ACC112 (cell line): ENCODE measurements around the gene GPR26.

ENCODE experiments used
- H2AFZ ChIP-seq: fragments of 200-600 bp; sonication (generic); one replicate; pipeline ENCODE4 v1.6.0; 2017; ENCODE audit warnings: antibody characterized with exemption, low read length; ENCODE audit not compliant: unreplicated experiment
- H3K27ac ChIP-seq: fragments of 200-600 bp; sonication (generic); 2 replicates; pipeline ENCODE4 v1.5.1; 2014; ENCODE audit warnings: low read depth, mild to moderate bottlenecking, antibody characterized with exemption, low read length, moderate library complexity
- H3K27me3 ChIP-seq: fragments of 200-600 bp; sonication (generic); 2 replicates; pipeline ENCODE4 v1.6.1; 2014; ENCODE audit warnings: mild to moderate bottlenecking, antibody characterized with exemption, low read length, moderate library complexity, mixed read lengths; ENCODE audit not compliant: insufficient read depth
- H3K36me3 ChIP-seq: fragments of 200-600 bp; sonication (generic); 2 replicates; pipeline ENCODE4 v1.6.1; 2016; ENCODE audit warnings: mild to moderate bottlenecking, antibody characterized with exemption, low read length, moderate library complexity, mixed read lengths; ENCODE audit not compliant: insufficient read depth
- H3K4me1 ChIP-seq: fragments of 200-600 bp; sonication (generic); one replicate; pipeline ENCODE4 v1.6.1; 2016; ENCODE audit warnings: low read length, mixed read lengths; ENCODE audit not compliant: insufficient read depth, unreplicated experiment, control insufficient read depth
- H3K4me3 ChIP-seq: fragments of 200-600 bp; sonication (generic); 2 replicates; pipeline ENCODE4 v1.5.1; 2014; ENCODE audit warnings: mild to moderate bottlenecking, low read depth, low read length
- H3K79me2 ChIP-seq: fragments of 200-600 bp; sonication (generic); one replicate; pipeline ENCODE4 v1.6.0; 2016; ENCODE audit warnings: low read length; ENCODE audit not compliant: control insufficient read depth, unreplicated experiment, insufficient read depth

The GPR26 gene

DNA sequence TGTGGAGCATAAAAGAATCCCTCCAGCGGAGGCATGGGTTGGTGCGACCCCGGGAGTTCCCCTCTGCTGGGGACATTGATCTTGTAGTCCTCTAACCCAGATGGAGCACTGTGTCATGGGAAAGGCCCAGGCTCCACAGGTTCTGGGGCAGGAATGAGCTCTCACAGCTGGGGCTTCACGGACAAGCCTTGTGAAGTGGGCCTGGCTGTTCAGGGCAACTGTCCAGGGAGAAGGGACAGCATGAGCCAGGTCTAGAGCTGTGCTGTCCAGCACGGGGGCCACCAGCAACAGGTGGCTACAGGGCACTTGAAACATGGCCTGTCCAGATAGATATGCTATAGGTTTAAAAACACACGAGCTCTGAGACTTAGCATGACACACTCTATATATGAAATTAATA lies 11.4 kb downstream of the GPR26 start:
- H3K36me3 ChIP-seq = no peaks in the 10 kb centered on the region
- H3K27me3 ChIP-seq = no peaks in the 10 kb centered on the region
- no peaks in the 10 kb centered on the region for H3K79me2 ChIP-seq
- H3K27ac ChIP-seq = no peak overlapping the region
- no peaks in the 10 kb centered on the region for H3K4me1 ChIP-seq
- no peak overlapping the region for H3K4me3 ChIP-seq
- H2AFZ ChIP-seq = no peak overlapping the region

DNA sequence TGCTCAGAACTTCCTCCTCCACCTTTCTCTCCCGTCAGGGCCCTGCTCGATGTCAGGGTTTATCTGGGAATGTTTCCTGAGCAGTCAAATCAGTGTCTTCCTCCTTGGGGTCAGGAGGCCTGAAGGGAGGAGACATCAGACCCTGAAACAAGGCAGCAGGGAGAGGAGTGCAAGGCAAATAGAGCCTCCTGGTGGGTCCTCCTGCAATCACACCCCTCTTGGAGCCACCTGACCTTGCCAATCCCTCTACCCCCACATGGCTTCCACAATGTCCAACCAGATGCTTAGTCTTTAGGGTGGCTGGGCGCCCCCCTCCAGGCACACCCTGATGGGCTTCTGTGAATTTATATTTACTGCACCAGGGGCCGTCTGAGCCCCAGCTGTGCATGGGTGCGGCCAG lies 12.2 kb downstream of the GPR26 start:
- H3K4me1 ChIP-seq = no peaks in the 10 kb centered on the region
- H3K27me3 ChIP-seq = no peaks in the 10 kb centered on the region
- no peak overlapping the region for H2AFZ ChIP-seq
- no peaks in the 10 kb centered on the region for H3K79me2 ChIP-seq
- H3K27ac ChIP-seq = no peak overlapping the region
- no peak overlapping the region for H3K4me3 ChIP-seq
- H3K36me3 ChIP-seq = no peaks in the 10 kb centered on the region

GRCh38 chr10:123681285-123681684 lies 15.1 kb downstream of the GPR26 start:
- no peaks in the 10 kb centered on the region for H3K4me1 ChIP-seq
- no peaks in the 10 kb centered on the region for H3K27me3 ChIP-seq
- no peak overlapping the region for H2AFZ ChIP-seq
- no peaks in the 10 kb centered on the region for H3K79me2 ChIP-seq
- no peaks in the 10 kb centered on the region for H3K36me3 ChIP-seq
- no peak overlapping the region for H3K27ac ChIP-seq
- H3K4me3 ChIP-seq = no peak overlapping the region

DNA sequence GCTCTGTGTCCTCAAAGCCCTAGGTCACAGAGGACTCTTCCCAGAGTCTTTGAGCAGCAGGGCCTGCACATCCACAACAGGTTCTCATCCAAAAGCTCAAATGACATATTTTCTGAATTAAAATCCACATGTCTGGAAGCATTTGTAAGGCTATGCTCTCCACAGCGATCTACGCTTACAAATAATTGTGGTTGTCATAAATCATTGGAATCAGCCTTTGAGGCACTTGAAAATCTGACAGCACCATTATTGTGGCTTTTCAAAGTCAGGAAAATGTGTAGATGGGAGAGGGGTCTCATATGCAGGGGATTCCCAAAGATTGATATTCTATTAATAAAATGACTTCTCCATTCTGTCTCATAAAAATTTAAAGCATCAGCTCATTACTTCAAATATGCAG lies 16.3 kb downstream of the GPR26 start:
- no peaks in the 10 kb centered on the region for H3K36me3 ChIP-seq
- H3K4me1 ChIP-seq = no peaks in the 10 kb centered on the region
- H3K27me3 ChIP-seq = no peaks in the 10 kb centered on the region
- H3K4me3 ChIP-seq = no peak overlapping the region
- no peak overlapping the region for H3K27ac ChIP-seq
- no peak overlapping the region for H2AFZ ChIP-seq
- no peaks in the 10 kb centered on the region for H3K79me2 ChIP-seq

DNA sequence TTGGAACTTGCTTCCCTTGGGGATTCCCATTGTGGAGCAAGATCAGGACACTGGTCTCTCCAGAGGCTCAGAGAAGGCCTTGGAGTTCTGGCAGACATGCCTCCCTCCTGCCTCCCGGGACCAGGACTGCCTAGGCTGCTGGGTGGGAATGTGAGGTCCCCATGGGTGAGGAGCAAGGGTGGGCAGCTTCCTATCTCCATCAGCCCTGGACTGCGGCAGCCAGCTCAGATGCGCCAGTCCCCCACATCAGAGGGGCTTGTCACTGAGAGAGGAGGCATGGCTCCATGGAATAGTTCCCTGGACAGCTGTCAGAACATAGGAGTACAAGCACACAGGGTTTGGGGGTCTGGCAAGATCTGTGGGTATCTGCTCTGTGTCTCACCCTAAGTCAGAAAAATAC lies 17.3 kb downstream of the GPR26 start:
- Histone ChIP-seq H3K27ac (no peak overlapping the region), H3K27me3 (no peaks in the 10 kb centered on the region), H3K79me2 (no peaks in the 10 kb centered on the region), H2AFZ (no peak overlapping the region), H3K36me3 (no peaks in the 10 kb centered on the region), H3K4me3 (no peak overlapping the region), H3K4me1 (no peaks in the 10 kb centered on the region)

DNA sequence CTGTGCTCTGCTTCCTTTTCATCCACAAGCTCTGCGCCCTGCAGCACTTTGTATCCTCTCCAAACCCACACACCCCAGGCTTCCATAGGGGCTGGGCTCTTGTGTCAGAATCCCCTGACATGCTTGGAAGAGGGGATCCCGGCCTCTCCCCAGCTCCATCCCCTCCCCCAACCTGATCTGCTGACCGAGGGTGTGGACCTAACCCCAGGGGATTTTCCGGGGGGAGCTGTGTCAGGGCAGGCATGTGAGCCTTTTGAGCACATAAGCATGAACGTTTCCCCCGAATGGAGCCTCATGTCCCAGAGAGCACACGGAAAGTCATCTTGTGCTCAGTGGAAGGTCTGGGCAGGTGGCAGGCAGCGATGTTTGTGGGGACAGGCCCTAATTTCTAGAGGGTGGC lies 17.7 kb downstream of the GPR26 start:
- H3K4me1 ChIP-seq = no peaks in the 10 kb centered on the region
- no peaks in the 10 kb centered on the region for H3K36me3 ChIP-seq
- H3K79me2 ChIP-seq = no peaks in the 10 kb centered on the region
- no peak overlapping the region for H3K27ac ChIP-seq
- H3K4me3 ChIP-seq = no peak overlapping the region
- H2AFZ ChIP-seq = no peak overlapping the region
- no peaks in the 10 kb centered on the region for H3K27me3 ChIP-seq

GRCh38 chr10:123685260-123685659 lies 19.1 kb downstream of the GPR26 start:
- no peaks in the 10 kb centered on the region for H3K36me3 ChIP-seq
- H3K27me3 ChIP-seq = no peaks in the 10 kb centered on the region
- H3K4me1 ChIP-seq = no peaks in the 10 kb centered on the region
- H3K4me3 ChIP-seq = no peak overlapping the region
- H2AFZ ChIP-seq = no peak overlapping the region
- no peaks in the 10 kb centered on the region for H3K79me2 ChIP-seq
- no peak overlapping the region for H3K27ac ChIP-seq

DNA sequence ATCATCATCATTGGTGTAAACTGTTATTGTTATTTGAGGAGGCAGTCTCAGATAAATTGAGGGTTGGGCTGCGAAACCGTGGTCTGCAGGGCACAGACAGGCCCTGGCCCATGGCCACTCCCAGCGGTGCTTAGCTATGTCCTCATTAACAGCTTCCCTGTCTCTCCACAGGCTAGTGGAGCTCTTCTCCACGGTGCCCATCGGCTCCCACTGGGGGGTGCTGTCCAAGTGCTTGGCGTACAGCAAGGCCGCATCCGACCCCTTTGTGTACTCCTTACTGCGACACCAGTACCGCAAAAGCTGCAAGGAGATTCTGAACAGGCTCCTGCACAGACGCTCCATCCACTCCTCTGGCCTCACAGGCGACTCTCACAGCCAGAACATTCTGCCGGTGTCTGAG lies 21.6 kb downstream of the GPR26 start:
- Histone ChIP-seq H3K79me2 (no peaks in the 10 kb centered on the region), H3K27ac (no peak overlapping the region), H3K36me3 (no peaks in the 10 kb centered on the region), H3K27me3 (no peaks in the 10 kb centered on the region), H2AFZ (no peak overlapping the region), H3K4me3 (no peak overlapping the region), H3K4me1 (no peaks in the 10 kb centered on the region)

GRCh38 chr10:123689880-123690279 lies 23.7 kb downstream of the GPR26 start:
- H3K79me2 ChIP-seq = no peaks in the 10 kb centered on the region
- no peaks in the 10 kb centered on the region for H3K27me3 ChIP-seq
- H3K27ac ChIP-seq = no peak overlapping the region
- H3K36me3 ChIP-seq = no peaks in the 10 kb centered on the region
- H2AFZ ChIP-seq = no peak overlapping the region
- H3K4me1 ChIP-seq = no peaks in the 10 kb centered on the region
- no peak overlapping the region for H3K4me3 ChIP-seq

- H3K27me3 ChIP-seq = no peaks in the 10 kb centered on the region
- H3K36me3 ChIP-seq = no peaks in the 10 kb centered on the region
- no peaks in the 10 kb centered on the region for H3K4me1 ChIP-seq
- H3K4me3 ChIP-seq = no peak overlapping the region
- no peak overlapping the region for H3K27ac ChIP-seq
- no peak overlapping the region for H2AFZ ChIP-seq
- no peaks in the 10 kb centered on the region for H3K79me2 ChIP-seq
Measured at GRCh38 chr10:123703195-123703790, 37.1 kb downstream of the GPR26 start.

DNA sequence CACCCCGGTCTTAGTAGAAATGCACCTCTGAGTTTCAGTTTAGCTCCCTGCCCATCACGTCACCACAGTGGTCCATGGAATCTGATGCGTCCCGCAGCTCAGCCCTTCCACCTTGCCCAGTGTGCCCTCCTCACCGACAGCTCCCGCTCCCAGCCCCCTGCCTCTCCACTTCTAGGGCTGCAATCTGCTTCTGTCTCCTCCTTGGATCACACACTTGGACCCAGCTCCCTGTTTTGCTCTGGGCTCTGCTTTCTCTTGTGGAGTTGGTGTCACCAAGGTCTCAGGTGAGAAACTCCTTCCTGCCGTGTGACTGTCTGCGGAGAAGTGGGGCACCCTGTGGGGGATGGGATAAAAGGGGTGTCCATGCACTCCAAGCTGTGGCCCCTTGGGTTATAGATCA lies 37.9 kb downstream of the GPR26 start:
- Histone ChIP-seq H3K36me3 (no peaks in the 10 kb centered on the region), H3K27me3 (no peaks in the 10 kb centered on the region), H2AFZ (no peak overlapping the region), H3K4me1 (no peaks in the 10 kb centered on the region), H3K27ac (no peak overlapping the region), H3K4me3 (no peak overlapping the region), H3K79me2 (no peaks in the 10 kb centered on the region)
